ENCODE data around the gene AIFM2. TPM values are rescaled to one million over a fixed set of nuclear protein-coding genes. Genes with fewer than 3 reads are reported as not detected.

Gene AIFM2
- total RNA-seq, 2 donors from 2014 or later: 17.1 to 17.9 TPM

DNA sequence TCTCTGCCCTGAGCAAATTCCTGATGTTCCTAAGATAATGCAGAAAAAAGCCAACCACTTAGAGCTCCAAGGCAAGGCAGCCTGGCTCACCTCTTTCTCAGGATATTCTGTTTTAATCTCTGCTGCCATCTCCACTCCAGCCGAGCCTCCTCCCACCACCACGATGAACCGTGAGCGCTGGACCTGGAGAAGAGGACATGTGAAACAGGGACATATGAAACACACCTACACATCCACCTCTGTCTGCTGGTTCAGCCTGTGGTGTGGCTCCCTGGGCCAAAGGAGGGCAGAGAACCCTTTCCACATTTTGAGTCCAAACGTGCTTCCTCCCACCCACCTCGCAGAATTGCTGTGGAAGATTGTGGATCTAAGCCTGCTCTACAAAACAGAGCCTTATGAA, 12.2 kb downstream of the AIFM2 start:
- ATAC-seq (ENCODE audit: insufficient number of reproducible peaks, low FRiP score, low read depth): no peak
- Histone ChIP-seq H3K27ac (no peak overlapping the region), H3K36me3 (peaks cover 27% of the 10 kb centered on the region)

DNA sequence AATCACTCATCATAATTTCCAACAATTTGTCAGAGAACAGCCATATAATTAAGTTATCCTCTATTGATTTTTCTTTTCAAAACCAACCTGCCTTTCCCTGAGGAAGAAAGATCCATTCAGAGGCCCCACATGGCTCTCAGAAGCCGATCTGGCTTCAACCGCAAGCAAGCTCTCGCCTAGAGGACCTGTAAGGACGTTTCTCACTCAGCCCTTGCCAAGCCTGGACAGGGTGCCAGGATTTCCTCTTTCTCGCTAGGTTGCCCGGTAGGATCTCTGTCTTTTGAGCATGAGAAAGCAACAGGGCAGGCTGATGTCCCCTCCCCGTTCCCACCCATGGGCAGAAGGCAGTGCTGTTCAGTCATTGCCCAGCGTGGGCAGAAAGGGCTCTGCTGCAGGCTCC, 13.0 kb downstream of the AIFM2 start:
- no peaks in the 10 kb centered on the region for H3K27me3 ChIP-seq (replicated peaks; ENCODE audit: insufficient read depth)
- TF ChIP-seq, protein P1, sequence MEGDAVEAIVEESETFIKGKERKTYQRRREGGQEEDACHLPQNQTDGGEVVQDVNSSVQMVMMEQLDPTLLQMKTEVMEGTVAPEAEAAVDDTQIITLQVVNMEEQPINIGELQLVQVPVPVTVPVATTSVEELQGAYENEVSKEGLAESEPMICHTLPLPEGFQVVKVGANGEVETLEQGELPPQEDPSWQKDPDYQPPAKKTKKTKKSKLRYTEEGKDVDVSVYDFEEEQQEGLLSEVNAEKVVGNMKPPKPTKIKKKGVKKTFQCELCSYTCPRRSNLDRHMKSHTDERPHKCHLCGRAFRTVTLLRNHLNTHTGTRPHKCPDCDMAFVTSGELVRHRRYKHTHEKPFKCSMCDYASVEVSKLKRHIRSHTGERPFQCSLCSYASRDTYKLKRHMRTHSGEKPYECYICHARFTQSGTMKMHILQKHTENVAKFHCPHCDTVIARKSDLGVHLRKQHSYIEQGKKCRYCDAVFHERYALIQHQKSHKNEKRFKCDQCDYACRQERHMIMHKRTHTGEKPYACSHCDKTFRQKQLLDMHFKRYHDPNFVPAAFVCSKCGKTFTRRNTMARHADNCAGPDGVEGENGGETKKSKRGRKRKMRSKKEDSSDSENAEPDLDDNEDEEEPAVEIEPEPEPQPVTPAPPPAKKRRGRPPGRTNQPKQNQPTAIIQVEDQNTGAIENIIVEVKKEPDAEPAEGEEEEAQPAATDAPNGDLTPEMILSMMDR (IDR thresholded peaks at IDR 0.05): no peak
- H3K27ac ChIP-seq: no peak overlapping the region
- no peaks in the 10 kb centered on the region for H3K9me3 ChIP-seq
- H3K36me3 ChIP-seq: peaks cover 32% of the 10 kb centered on the region
- ATAC-seq (ENCODE audit: insufficient number of reproducible peaks, low FRiP score, low read depth) (no peak), DNase-seq (ENCODE audit: low spot score) (no peak)
- no peaks in the 10 kb centered on the region for H3K4me1 ChIP-seq (ENCODE audit: control insufficient read depth in 1 of 2, low read depth in 2 of 2)
- H3K4me3 ChIP-seq: no peak overlapping the region

More for the DNA sequence above, 12.2 kb downstream of the AIFM2 start:
- Histone ChIP-seq H3K4me1 (ENCODE audit: control insufficient read depth in 1 of 2, low read depth in 2 of 2) (no peaks in the 10 kb centered on the region), H3K27me3 (replicated peaks; ENCODE audit: insufficient read depth) (no peaks in the 10 kb centered on the region), H3K4me3 (no peak overlapping the region), H3K9me3 (no peaks in the 10 kb centered on the region)
- TF ChIP-seq, protein P1 (IDR thresholded peaks at IDR 0.05): no peak
- no peak for DNase-seq (ENCODE audit: low spot score)

DNA sequence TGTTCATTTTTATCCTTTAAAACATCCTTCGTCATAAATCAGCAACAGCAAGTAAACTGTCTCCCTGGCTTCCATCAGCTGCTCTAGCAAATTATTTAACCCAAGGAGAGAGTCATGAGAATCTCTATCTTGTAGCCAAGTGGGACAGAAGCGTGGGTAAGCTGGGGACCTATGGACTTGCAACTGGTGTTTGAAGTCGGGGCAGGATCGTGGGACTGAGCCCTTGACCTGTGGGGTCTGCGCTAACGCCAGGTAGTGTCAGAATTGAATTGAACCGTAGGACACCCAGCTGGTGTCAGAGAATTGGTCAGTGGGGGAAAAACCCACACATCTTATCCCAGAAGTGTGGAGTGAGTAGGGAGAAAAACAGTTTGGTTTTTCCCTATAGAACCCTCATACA, 13.4 kb downstream of the AIFM2 start:
- Histone ChIP-seq H3K27ac (no peak overlapping the region), H3K9me3 (no peaks in the 10 kb centered on the region), H3K27me3 (replicated peaks; ENCODE audit: insufficient read depth) (no peaks in the 10 kb centered on the region), H3K36me3 (peaks cover 36% of the 10 kb centered on the region), H3K4me1 (ENCODE audit: control insufficient read depth in 1 of 2, low read depth in 2 of 2) (no peaks in the 10 kb centered on the region), H3K4me3 (no peak overlapping the region)
- DNase-seq (ENCODE audit: low spot score): no peak
- ATAC-seq (ENCODE audit: insufficient number of reproducible peaks, low FRiP score, low read depth): no peak
- TF ChIP-seq, protein P1 (IDR thresholded peaks at IDR 0.05): no peak

DNA sequence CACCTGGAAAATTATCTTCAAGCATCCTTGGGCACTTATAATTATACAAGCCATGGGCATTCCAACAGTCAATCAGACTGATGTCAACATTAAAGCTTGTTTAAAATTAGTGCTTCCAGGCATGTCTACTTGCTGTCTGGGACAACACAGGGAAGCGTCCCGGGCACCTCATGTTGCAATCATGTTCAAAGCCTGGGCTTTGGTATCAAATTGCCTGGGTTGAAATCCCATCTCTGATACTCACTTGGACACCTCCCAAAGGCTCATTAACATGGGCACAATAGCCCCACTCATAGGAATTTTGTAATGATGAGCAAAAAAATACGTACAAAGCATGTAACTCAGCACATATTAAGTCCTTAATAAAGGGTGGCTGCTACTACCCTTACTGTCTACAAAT, 14.4 kb downstream of the AIFM2 start:
- peaks cover 46% of the 10 kb centered on the region for H3K36me3 ChIP-seq
- DNase-seq (ENCODE audit: low spot score): no peak

DNA sequence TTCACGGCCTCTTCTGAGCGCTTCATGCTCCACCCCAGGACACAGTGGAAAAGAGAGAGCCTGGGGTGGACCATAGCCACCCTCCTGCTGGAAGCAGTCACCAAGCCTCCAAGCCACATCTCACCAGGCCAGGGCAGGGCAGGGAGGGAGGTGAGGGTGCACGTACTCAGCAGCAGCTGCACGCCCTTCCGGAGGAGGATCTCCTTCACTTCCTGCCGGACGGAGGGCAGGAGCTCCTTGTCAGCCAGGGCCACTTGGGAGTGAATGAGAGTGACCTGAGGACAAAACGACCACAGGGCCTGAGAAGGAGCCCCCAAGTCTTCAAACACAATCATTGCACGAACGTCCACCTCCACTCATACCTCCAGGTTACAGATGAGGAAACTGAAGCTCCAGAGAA, 15.0 kb downstream of the AIFM2 start:
- Histone ChIP-seq H3K4me1 (ENCODE audit: control insufficient read depth in 1 of 2, low read depth in 2 of 2) (no peaks in the 10 kb centered on the region), H3K36me3 (peaks cover 50% of the 10 kb centered on the region), H3K9me3 (no peaks in the 10 kb centered on the region), H3K27ac (no peak overlapping the region), H3K4me3 (no peak overlapping the region), H3K27me3 (replicated peaks; ENCODE audit: insufficient read depth) (no peaks in the 10 kb centered on the region)
- ATAC-seq (ENCODE audit: insufficient number of reproducible peaks, low FRiP score, low read depth): no peak
- DNase-seq (ENCODE audit: low spot score): no peak
- TF ChIP-seq, protein P1 (IDR thresholded peaks at IDR 0.05): no peak

More for the DNA sequence above, 14.4 kb downstream of the AIFM2 start:
- Histone ChIP-seq H3K27ac (no peak overlapping the region), H3K27me3 (replicated peaks; ENCODE audit: insufficient read depth) (no peaks in the 10 kb centered on the region), H3K4me1 (ENCODE audit: control insufficient read depth in 1 of 2, low read depth in 2 of 2) (no peaks in the 10 kb centered on the region), H3K9me3 (no peaks in the 10 kb centered on the region), H3K4me3 (no peak overlapping the region)
- ATAC-seq (ENCODE audit: insufficient number of reproducible peaks, low FRiP score, low read depth): no peak
- TF ChIP-seq, protein P1 (IDR thresholded peaks at IDR 0.05): no peak
